HUES48 (cell line): ENCODE measurements around the gene TEX14.
"Not testable (repeated sequence)": the region's sequence is repeated elsewhere in the genome, so short reads cannot be mapped to it uniquely, and the experiment has no call there.

Source experiments
- H3K27ac ChIP-seq: one replicate; pipeline ENCODE4 v1.7.0; 2013; ENCODE audit warnings: low read depth, low read length, inconsistent platforms
- H3K27me3 ChIP-seq: 2 replicates; pipeline ENCODE4 v1.6.1; 2013; ENCODE audit warnings: mild to moderate bottlenecking, low read length; ENCODE audit not compliant: control insufficient read depth, insufficient read depth
- H3K36me3 ChIP-seq: 2 replicates; pipeline ENCODE4 v1.6.1; 2013; ENCODE audit warnings: low read length; ENCODE audit not compliant: control insufficient read depth, insufficient read depth
- H3K4me1 ChIP-seq: 2 replicates; pipeline ENCODE4 v1.6.1; 2013; ENCODE audit warnings: mild to moderate bottlenecking, low read length; ENCODE audit not compliant: control insufficient read depth, insufficient read depth
- H3K4me3 ChIP-seq: 2 replicates; pipeline ENCODE4 v1.5.1; 2013; ENCODE audit warnings: mild to moderate bottlenecking, low read depth, low read length
- H3K9ac ChIP-seq: 2 replicates; pipeline ENCODE4 v1.6.1; 2013; ENCODE audit warnings: mild to moderate bottlenecking, low read depth, low read length, moderate library complexity
- H3K9me3 ChIP-seq: 2 replicates; pipeline ENCODE4 v1.6.1; 2013; ENCODE audit warnings: low read length; ENCODE audit not compliant: control insufficient read depth, insufficient read depth

The TEX14 gene

DNA sequence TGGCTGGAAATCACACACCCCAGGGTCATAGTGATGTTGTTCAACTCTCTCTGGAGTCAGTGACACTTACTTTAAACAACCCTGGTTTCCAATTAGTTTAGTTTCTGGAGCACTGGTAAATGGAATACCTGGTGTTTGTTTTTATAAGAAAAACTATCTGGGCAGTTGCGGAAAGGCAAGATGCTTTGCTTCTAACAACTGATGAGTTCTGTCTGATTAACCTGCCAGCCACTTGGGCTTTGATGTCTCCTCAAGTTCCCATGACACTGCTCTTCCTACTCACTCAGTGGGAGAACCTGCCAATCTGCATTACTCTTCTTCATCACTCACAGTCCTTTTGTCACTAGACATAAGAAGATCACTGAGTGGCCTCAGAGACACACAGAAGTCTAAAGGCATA lies 98.7 kb downstream of the TEX14 start:
- H3K9ac ChIP-seq, result no peak overlapping the region
- H3K27me3 ChIP-seq, result no peaks in the 10 kb centered on the region; the same call in 1 of the 2 replicates
- H3K27ac ChIP-seq, result no peak overlapping the region
- H3K4me1 ChIP-seq, result no peaks in the 10 kb centered on the region
- H3K9me3 ChIP-seq, result no peaks in the 10 kb centered on the region
- no peak overlapping the region for H3K4me3 ChIP-seq
- H3K36me3 ChIP-seq, result no peaks in the 10 kb centered on the region

GRCh38 chr17:58591455-58591854 lies 100.4 kb downstream of the TEX14 start:
- H3K36me3 ChIP-seq, result no peaks in the 10 kb centered on the region
- no peak overlapping the region for H3K27ac ChIP-seq
- no peaks in the 10 kb centered on the region; the same call in 1 of the 2 replicates for H3K27me3 ChIP-seq
- H3K4me3 ChIP-seq, result no peak overlapping the region
- H3K9me3 ChIP-seq, result no peaks in the 10 kb centered on the region
- H3K4me1 ChIP-seq, result no peaks in the 10 kb centered on the region
- H3K9ac ChIP-seq, result no peak overlapping the region

DNA sequence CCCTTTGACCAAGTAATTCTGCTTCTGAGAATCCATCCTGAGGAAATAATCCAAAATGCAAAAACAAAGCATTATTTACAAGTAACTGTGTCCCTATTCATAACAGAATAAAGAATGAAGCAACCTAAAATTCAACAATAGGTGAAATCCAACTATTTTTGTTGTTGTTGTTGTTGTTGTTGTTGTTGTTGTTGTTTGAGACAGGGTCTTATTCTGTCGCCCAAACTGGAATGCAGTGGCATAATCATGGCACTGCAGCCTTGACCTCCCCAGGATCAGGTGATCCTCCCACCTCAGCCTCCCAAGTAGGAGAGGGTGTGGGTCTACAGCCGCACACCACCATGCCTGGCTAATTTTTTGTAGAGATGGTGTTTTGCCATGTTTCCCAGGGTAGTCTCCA lies 101.5 kb downstream of the TEX14 start:
- H3K9ac ChIP-seq, result no peak overlapping the region
- H3K36me3 ChIP-seq, result no peaks in the 10 kb centered on the region
- no peaks in the 10 kb centered on the region for H3K4me1 ChIP-seq
- H3K9me3 ChIP-seq, result no peaks in the 10 kb centered on the region
- H3K27me3 ChIP-seq, result no peaks in the 10 kb centered on the region; the same call in 1 of the 2 replicates
- H3K27ac ChIP-seq, result no peak overlapping the region
- no peak overlapping the region for H3K4me3 ChIP-seq

- Histone ChIP-seq H3K9ac (no peak overlapping the region), H3K27ac (no peak overlapping the region), H3K9me3 (no peaks in the 10 kb centered on the region), H3K36me3 (no peaks in the 10 kb centered on the region), H3K27me3 (no peaks in the 10 kb centered on the region), H3K4me3 (no peak overlapping the region), H3K4me1 (no peaks in the 10 kb centered on the region)
Observed at GRCh38 chr17:58587713-58588117, 104.1 kb downstream of the TEX14 start.

- Histone ChIP-seq H3K27me3 (no peaks in the 10 kb centered on the region), H3K27ac (no peak overlapping the region), H3K4me1 (no peaks in the 10 kb centered on the region), H3K4me3 (no peak overlapping the region), H3K9ac (no peak overlapping the region), H3K36me3 (no peaks in the 10 kb centered on the region), H3K9me3 (no peaks in the 10 kb centered on the region)
Observed at GRCh38 chr17:58586009-58586644, 105.7 kb downstream of the TEX14 start.

GRCh38 chr17:58585554-58585953 lies 106.3 kb downstream of the TEX14 start:
- Histone ChIP-seq H3K4me1 (no peaks in the 10 kb centered on the region), H3K27me3 (no peaks in the 10 kb centered on the region), H3K36me3 (no peaks in the 10 kb centered on the region), H3K4me3 (no peak overlapping the region), H3K9me3 (no peaks in the 10 kb centered on the region), H3K9ac (no peak overlapping the region), H3K27ac (no peak overlapping the region)

GRCh38 chr17:58583486-58583885 lies 108.4 kb downstream of the TEX14 start:
- no peak overlapping the region for H3K9ac ChIP-seq
- no peaks in the 10 kb centered on the region for H3K4me1 ChIP-seq
- no peak overlapping the region for H3K4me3 ChIP-seq
- H3K9me3 ChIP-seq, result no peaks in the 10 kb centered on the region
- no peak overlapping the region for H3K27ac ChIP-seq
- H3K27me3 ChIP-seq, result no peaks in the 10 kb centered on the region
- no peaks in the 10 kb centered on the region for H3K36me3 ChIP-seq

DNA sequence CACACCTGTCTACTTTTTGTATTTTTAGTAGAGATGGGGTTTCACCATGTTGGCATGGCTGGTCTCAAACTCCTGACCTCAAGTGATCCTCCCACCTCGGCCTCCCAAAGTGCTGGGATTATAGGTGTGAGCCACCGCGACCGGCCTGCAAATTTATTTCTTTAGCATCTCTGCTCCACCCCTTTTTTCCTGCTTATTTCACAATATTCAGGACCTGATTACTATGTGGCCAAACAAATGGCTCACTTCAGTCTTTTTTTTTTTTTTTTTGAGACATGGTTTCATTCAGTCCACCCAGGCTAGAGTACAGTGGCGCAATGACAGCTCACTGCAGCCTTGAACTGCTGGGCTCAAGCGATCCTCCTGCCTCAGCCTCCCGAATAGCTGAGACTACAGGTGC lies 109.1 kb downstream of the TEX14 start:
- not testable (repeated sequence) for H3K36me3 ChIP-seq, H3K9ac ChIP-seq, H3K27me3 ChIP-seq, H3K4me3 ChIP-seq, H3K9me3 ChIP-seq, H3K4me1 ChIP-seq, H3K27ac ChIP-seq

DNA sequence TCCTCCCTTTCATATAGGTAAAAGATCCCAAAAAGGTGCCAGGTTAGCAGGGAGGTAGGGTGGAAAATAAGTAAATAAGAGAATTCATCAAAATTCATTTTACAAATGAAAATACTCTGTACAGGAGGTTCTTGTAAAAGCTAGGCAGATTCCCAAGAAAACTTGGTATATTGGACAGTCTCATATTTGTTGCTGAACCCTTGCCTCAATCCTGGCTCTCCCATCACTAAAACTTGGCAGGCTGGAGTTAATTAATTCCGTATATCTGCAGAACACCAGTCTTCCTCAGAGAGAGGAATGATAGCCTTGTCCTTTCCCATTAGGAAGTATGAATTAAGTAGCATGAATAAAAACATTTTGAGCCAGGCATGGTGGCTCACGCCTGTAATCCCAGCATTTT lies 111.2 kb downstream of the TEX14 start:
- no peak overlapping the region for H3K27ac ChIP-seq
- H3K27me3 ChIP-seq, result no peaks in the 10 kb centered on the region
- no peaks in the 10 kb centered on the region for H3K9me3 ChIP-seq
- no peaks in the 10 kb centered on the region for H3K36me3 ChIP-seq
- no peak overlapping the region for H3K4me3 ChIP-seq
- H3K9ac ChIP-seq, result no peak overlapping the region
- H3K4me1 ChIP-seq, result no peaks in the 10 kb centered on the region

GRCh38 chr17:58577696-58578095 lies 114.1 kb downstream of the TEX14 start:
- Histone ChIP-seq H3K27me3 (no peaks in the 10 kb centered on the region), H3K4me1 (no peaks in the 10 kb centered on the region)

GRCh38 chr17:58576679-58577367 lies 115.0 kb downstream of the TEX14 start:
- H3K9ac ChIP-seq, result no peak overlapping the region
- no peaks in the 10 kb centered on the region for H3K9me3 ChIP-seq
- no peak overlapping the region for H3K4me3 ChIP-seq
- H3K36me3 ChIP-seq, result no peaks in the 10 kb centered on the region
- no peaks in the 10 kb centered on the region for H3K27me3 ChIP-seq
- no peaks in the 10 kb centered on the region for H3K4me1 ChIP-seq
- no peak overlapping the region for H3K27ac ChIP-seq

More at GRCh38 chr17:58577696-58578095, 114.1 kb downstream of the TEX14 start:
- Histone ChIP-seq H3K9ac (no peak overlapping the region), H3K36me3 (no peaks in the 10 kb centered on the region), H3K9me3 (no peaks in the 10 kb centered on the region), H3K27ac (no peak overlapping the region), H3K4me3 (no peak overlapping the region)
